ENCODE measurements around the gene FAM228A. TPM values are rescaled to one million over a fixed set of nuclear protein-coding genes. Genes with fewer than 3 reads are reported as not detected.

FAM228A gene
- total and polyA plus RNA-seq, 2 donors (not counting 3 experiments of a cell fraction or from before 2014, with no cell fraction given): 0.36 to 1.00 TPM

DNA sequence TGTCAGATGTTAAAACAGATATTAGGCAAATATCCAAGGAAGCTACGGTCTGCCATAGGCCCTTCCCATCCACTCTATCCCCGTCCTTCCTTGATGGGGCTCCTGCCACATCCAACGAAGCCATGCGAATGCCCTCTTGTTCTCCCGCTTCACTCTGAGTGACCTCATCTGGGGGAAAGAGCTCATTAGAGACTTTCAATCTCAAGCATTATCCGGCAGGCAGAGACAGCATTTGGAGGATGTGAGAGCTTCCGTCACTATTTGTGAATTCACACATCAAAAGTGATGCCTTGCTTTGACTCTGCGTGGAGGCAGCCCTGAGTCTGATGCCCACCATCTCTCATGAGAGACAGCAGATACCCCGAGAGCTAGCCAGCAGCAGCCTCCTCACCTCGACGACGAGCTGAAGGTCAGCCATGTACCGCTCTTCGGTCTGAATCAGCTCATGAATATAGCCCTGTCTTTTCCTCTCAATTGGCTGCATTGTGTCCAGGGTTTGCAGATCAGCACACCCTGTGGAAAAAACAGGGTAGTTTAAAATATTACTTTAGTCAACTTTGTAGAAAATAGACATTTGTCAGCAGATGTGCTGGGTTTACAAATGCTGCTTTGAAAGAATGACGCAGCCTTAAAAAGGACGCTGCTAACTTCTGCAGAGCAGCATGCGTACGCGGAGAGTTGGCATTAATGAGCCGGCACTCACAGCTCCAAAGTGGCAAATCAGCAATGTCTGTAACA lies 45.9 kb downstream of the FAM228A start:
- Histone ChIP-seq H3K36me3 (ENCODE audit: control insufficient read depth in 2 of 2, extremely low read depth in 1 of 2, insufficient read depth in 2 of 2, low read length in 2 of 2) (peaks cover 0 to 15% of the 10 kb centered on the region in 2 experiments), H3K27ac (ENCODE audit: insufficient read depth, low read depth, low read length) (no peak overlapping the region), H3K27me3 (ENCODE audit: control insufficient read depth in 2 of 2, insufficient read depth in 2 of 2, low read length in 2 of 2) (no peaks in the 10 kb centered on the region), H3K4me2 (ENCODE audit: insufficient read depth, low read length) (no peak overlapping the region), H3K9me3 (replicated peaks; ENCODE audit: control insufficient read depth, insufficient read depth, low read length) (no peaks in the 10 kb centered on the region), H3K4me1 (ENCODE audit: control insufficient read depth, extremely low read depth, insufficient read depth, low read length) (no peaks in the 10 kb centered on the region), H3K79me2 (ENCODE audit: control insufficient read depth, insufficient read depth, low read length) (no peaks in the 10 kb centered on the region), H2AFZ (ENCODE audit: low read depth, low read length) (no peak overlapping the region), H4K20me1 (replicated peaks; ENCODE audit: control insufficient read depth, extremely low read depth, insufficient read depth, low read length) (no peaks in the 10 kb centered on the region), H3K9ac (replicated peaks; ENCODE audit: extremely low read depth, insufficient read depth, low read length) (no peak overlapping the region), H3K9me1 (replicated peaks; ENCODE audit: control insufficient read depth, extremely low read depth, insufficient read depth, low read length) (no peaks in the 10 kb centered on the region), H3K4me3 (replicated peaks in 1 of 3; ENCODE audit: insufficient read depth in 1 of 3, low read depth in 1 of 3, low read length in 3 of 3) (no peak overlapping the region)
- DNase-seq (ENCODE audit: low read depth, low spot score) (no peak), FAIRE-seq (no peak)
- ChIA-PET CTCF (interaction anchor here (0.6 kb wide), 1 partner anchor 173 kb away, joined by 3 read pairs; no protein-coding TSS in a partner anchor), POLR2A (no interaction called here)
- TF ChIP-seq POLR2AphosphoS5 (IDR thresholded peaks at IDR 0.05; ENCODE audit: insufficient read depth, low read depth, low read length) (no peak), EZH2 (IDR thresholded peaks at IDR 0.05; ENCODE audit: borderline replicate concordance, low read depth, low read length, severe bottlenecking) (no peak), CTCF (IDR thresholded peaks at IDR 0.05; ENCODE audit: extremely low read depth in 1 of 2, insufficient read depth in 1 of 2, low read depth in 1 of 2, low read length in 2 of 2) (no peak), FOS (IDR thresholded peaks at IDR 0.05; ENCODE audit: borderline replicate concordance, insufficient read depth, low read length) (no peak), JUN (IDR thresholded peaks at IDR 0.05; ENCODE audit: borderline replicate concordance, insufficient read depth, insufficient read length, low read depth) (no peak), MYC (IDR thresholded peaks at IDR 0.05; ENCODE audit: low read depth, low read length) (no peak), POLR2A (IDR thresholded peaks at IDR 0.05; ENCODE audit: low read depth, low read length) (no peak), GATA2 (IDR thresholded peaks at IDR 0.05; ENCODE audit: insufficient read depth, insufficient read length, low read depth, low read length) (no peak)
- TF ChIP-seq, protein P1, sequence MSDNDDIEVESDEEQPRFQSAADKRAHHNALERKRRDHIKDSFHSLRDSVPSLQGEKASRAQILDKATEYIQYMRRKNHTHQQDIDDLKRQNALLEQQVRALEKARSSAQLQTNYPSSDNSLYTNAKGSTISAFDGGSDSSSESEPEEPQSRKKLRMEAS (IDR thresholded peaks at IDR 0.05; ENCODE audit: insufficient read depth, insufficient read length): no peak
- dilution Hi-C loops (cut with MboI; ENCODE audit: extremely low pct_ligation_motif_present, low sequenced_read_pairs) (no loop called here), intact Hi-C loops (cut with micrococcal nuclease) (no loop called here)
- no TSS peak for BruUV-seq (replicated peaks)
